Activated CD4-positive, alpha-beta T cell treated with anti-CD3 and anti-CD28 coated beads, Interleukin-2, amount 50 U/mL, for 48 hours (primary cell): ENCODE results near the gene SLC38A10.

ENCODE experiments used
- DNase-seq, 2 experiments: peaks; one replicate each; pipeline ENCODE4 v3.0.0-alpha.2; 2020

The SLC38A10 gene

DNA sequence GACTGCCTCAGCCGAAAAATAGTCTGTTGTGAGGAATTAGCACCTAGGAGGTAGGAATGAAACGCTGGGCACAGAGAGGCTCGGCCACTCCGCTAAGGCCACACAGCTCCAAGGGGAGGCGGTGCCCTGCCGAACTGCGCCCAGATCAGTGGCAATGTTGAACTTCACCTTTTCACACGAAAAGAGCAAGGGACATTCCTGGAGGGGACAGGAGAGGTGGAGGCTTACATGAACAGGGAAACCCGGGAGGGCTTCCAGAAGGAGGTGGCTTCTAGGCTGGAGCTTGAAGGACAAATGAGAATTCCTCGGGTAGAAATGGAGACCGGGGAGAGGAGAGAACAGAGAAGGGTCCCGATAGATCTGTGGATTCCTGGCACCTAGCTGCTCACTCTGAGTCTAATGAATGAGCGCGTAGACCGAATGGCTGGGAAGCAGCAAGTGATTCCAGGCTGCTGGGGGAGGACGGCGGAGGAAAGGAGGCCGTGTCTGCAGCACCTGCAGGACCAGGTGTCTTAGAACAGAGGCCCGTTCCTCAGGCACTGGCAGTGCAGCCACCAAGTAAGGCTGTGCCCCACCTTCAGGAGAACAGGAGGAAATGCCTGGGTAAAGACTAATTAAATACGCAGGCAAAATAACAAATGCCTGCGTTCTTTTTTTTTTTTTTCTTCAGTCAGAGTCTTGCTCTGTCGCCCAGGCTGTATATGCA is 722 bp upstream of the SLC38A10 start:
- peak; percentile 40 to 52 for DNase-seq

DNA sequence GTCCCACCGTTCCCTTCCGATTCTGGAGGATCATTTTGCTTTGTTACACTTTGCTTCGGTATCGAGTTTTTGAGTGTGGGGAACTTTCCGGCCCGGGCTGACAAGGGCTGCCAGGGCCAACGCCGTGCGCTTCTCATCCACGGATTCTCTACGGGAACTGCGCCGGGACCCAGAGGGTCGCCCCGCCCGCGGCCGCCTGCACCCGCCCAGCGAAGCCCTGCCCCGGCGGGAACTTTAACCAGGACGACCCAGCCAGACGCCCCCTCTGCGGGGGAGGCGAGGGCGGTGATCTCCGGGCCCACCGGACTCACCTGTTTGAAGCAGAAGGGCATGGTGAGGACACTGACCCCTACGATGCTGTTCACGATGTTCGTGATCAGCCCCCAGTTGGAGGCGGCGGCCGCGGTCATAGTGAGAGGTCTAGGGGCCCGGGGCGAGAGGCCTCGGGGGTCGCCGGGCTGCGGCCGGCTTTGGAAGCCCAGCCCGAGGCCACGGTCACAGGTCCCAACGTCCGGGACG is 536 bp downstream of the SLC38A10 start:
- DNase-seq: peak; percentile 19 to 32

DNA sequence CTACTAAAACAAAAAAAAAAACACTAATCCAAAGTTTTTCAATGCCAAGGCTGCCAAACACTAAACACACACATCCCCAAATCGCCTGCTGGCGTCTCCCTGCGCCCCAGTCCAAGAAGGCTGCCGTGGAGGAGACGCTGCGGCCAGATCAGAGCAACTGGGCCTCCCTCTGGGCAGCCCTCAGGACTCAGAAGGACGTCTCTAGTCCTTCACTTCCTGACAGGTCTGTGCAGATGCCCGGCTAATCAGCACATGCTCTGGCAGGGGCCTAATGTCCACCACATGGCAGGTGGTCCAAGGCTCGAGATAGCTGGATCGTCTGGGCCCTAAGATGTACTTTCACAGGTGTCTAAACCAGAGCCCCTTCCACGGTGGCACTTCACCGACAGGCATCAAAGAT is 2.7 kb downstream of the SLC38A10 start:
- DNase-seq: no peak

DNA sequence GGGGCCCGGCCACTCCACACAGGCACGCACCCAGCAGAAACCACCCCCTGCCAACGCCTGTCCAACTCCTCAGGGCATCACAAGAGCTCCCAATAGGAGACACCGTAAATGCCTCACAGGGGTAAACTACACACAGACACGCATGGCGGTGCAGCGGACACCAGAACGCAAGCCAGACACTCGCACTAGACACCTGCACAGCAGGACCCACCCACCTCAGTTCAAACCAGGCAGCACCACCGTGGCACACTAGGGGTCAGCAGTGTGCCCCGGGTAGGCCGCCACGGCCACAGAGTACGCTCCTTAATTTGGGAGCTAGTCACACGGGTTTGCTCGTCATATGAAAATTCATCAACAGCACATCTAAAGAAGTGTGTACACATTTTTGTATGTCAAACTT is 3.4 kb downstream of the SLC38A10 start:
- DNase-seq: peak; percentile 77 to 82

DNA sequence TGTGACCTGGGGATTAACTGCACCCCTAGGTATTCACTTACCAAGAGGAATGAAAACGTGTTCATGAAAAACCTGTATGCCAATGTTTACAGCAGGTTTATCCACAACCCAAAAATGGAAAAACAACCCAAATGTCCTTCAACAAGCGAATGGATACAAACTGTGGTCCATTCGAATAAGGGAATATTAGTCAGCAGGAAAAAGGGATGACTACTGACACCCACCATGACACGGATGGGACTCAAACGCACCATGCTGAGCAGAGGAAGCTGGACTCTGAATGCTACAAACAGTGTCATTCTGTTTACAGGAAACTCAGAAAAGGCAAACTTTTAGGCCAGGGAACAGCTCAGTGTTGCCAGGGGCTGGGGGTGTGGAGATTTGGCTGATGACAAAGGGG is 4.9 kb downstream of the SLC38A10 start:
- no peak for DNase-seq

DNA sequence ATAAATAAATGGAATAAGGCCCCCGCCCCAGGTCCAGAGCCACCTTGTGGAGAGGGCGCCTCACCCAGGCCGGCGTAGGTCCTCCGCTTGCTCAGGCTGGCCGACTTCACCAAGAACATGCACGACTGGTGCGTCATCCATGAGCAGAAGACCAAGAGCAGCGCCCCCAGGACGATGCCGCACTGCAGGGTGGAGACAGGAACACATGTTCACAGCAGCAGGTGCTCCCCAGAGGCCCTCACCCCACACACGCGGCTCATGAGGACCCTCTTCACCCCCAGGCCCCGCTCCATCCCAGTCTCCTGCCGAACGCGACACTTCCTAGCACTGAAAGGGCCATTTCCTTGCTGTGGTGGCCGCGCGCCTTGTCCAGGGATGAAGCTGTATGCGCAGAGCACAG is 5.5 kb downstream of the SLC38A10 start:
- DNase-seq: no peak

DNA sequence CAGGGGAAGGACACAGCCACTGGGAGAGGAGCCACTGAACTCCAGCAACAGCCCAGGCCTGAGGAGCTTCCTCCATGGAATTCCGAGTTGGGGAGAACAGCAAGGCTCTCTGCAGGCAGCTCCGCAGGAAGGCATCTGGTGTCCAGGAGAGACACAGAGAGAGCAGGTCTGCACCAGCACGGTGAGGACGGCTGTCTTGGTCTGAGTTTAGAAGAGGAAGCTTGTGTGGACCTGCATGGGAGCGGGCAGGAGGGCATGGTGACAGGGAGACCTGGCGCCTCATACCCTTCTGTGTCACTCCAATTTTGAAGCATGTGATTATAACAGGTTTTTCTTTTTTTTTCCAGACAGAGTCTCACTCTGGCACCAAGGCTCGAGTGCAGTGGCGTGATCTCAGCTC is 6.4 kb downstream of the SLC38A10 start:
- no peak for DNase-seq

DNA sequence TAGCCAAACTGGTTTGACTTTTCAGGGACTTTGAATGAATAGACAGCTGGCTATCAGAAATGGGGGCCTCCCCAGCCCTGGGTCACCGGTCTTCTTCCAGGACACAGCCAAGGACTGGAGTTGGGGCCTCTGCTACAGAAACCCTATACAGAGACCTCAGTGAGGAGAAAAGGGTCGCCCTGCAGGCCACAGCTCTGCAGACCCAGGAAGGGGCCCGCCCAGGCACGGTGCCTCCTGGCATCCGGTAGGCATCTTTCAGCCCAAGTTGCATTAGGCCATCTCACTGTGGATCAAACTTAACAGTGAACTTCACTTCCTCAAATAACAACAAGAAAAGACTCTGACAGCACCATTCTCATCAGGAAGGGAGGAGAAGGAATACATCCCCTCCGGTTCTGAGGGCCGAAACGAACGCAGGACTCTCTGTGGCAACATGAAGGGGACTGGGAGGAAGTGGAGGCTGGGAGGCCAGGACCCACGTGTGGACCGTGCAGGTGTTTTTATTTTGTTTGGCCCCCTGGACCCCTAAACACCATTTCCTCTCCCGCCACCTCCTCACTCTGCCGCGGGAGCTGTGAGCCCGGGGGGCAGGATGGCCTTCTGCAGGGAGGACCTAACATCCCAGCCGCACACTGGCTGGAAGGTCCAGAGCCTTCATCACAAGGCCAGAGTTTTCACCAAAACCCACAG is 7.2 kb downstream of the SLC38A10 start:
- no peak for DNase-seq

DNA sequence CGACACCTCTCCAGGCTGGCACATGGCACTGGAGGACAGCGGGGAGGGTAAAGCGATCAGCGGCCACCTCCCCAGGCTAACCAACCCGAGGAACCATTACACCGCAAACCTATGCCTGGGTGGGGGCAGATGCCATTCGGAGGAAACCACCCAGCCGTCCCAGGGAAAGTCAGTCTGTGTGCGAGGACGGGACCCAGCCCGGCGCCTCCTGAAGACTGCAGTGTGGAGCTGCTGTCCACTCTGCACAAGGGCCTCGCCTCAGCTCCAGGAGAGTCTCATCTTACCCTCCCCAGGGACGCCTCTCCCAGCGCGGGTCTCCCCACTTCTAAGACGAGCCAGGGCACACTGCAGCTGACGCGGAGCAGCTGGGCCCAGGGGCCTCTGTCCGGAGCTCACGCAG is 8.0 kb downstream of the SLC38A10 start:
- no peak for DNase-seq

DNA sequence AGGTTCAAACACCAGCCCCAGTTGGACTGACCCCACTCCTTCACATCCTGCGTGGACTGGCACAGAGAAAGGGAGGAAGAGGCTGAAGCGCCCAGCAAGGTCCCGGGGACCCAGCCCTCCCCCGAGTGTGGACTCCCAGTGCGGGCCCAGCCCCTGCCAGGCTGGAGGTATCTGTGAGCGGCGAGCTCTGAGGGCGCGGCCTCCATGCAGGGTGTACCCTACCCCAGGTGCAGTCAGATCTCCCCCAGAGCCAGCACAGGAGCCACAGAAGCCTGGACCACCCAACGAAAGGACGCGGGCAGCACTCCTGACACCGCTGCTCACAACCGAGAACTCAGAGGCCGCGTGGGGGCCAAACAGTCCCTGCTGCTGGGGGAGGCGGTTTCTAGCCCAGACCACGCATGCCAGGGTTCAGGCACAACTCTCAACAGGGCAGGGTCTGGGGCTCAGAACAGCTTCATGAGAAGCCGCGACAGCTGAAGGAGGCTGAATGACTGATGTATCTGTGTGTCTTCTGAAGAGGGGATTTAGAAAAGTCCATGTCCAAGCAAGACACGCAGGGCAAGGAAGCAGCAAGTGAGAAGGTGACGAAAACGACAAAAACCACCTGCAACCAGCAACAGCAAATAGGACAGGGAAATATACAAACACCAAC is 8.5 kb downstream of the SLC38A10 start:
- DNase-seq: no peak

DNA sequence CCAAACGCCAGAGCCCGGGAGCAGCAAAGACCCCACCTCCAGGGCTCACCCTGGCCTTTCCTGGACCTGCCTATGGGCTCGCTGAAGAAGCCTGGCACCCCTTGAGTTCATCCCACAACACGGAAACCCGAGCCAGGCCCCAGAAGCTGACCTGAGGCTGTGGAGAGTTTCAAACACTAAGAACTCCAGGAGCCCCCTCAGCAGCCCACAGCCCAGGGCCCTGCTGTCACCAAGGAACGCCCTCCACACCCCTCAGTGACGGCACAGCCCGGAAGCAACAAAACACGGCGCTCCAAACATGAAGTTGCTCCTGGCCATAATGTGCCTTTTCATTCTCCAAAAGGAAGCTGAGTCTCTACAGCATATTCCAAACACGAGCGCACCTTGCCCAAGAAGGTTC is 9.2 kb downstream of the SLC38A10 start:
- DNase-seq: no peak

DNA sequence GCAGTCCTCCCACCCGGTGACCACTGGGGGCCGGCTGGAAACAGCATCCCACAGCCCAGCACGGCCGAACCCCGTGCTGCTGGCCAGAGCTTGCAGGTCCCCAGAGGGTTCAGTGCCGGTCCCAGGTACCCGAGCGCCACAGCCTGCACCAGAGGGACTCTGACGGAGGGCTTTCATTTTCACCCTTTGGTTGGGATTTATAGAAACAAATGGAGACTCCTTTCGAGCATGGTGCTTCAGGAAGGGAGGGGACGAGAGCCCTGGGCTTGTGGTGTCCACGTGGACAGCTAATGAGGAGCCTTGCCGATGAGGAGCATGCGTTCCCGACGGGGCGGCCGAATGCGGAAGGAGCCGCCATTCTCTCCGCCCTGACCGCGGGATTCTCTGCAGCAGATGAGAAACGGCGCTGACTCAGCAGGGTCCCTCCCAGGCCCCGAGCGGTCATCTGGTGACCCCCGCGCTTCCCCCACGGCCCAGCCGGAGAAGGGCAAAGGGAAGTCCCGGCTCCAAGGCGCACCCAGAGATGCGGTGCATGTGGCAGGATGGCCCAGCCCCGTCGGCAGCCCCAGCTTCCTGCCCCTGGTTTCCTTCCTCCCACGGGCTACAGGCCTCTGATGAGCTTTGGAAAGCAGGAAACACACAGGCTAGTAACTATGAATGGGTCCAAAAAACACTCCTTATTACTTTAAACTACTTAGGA is 9.8 kb downstream of the SLC38A10 start:
- peak; percentile 73 to 79 for DNase-seq

DNA sequence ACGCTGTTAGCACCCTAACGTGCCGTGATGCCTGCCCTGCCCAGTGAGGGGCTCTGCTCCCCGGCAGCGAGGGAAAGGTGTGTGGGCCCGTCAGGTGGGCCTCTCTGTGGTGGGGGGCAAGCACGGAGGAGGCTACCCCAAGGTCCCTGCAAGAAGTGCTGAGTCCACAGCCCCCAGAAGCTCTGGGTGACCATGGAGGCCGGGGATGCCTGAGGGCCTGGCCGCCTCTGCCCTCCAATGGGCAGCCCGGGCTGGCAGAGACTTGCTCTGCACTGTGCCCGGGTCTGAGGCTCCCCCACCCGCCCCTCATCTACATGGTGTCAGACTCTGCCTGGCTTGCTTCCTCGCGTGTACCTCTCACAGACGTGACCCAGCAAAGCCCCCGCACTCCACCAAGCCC is 12.2 kb downstream of the SLC38A10 start:
- DNase-seq: no peak

DNA sequence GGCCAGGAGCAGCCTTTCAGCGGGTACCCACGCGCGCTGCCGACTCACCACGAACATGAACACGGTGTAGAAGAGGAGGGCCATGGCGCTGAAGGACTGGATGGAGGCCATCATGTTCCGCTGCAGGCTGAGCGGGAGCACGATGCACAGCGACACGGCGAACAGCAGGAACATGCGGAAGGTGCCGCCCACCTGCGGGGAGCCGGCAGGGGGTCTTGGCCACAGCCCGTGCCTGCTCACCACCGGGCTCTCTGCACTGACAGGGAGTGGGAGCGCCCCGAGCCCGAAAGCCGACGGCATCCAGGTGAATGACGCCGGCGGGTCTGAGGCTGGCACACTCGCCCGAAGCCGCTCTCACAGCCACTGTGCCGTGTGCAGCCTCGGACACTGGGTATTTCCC is 13.0 kb downstream of the SLC38A10 start:
- no peak for DNase-seq

DNA sequence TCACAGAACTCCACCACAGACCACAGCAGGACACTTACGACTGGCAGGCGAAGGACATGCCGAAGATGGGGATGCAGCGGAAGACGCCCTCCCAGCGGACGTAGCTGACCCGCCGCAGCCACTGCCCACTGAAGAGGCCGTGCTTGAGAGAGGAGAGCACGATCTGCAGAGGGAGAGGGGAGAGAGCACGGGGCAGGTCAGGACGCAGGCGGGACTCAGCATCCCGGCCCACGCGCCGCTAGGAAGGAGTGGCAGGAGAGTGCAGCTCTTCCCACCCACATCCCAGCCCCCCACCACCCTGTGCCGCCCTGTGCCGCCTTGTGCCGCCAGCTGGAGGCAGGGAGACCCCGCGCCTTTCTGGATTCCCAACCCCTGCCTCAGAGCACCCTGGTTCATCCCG is 14.5 kb downstream of the SLC38A10 start:
- no peak for DNase-seq

DNA sequence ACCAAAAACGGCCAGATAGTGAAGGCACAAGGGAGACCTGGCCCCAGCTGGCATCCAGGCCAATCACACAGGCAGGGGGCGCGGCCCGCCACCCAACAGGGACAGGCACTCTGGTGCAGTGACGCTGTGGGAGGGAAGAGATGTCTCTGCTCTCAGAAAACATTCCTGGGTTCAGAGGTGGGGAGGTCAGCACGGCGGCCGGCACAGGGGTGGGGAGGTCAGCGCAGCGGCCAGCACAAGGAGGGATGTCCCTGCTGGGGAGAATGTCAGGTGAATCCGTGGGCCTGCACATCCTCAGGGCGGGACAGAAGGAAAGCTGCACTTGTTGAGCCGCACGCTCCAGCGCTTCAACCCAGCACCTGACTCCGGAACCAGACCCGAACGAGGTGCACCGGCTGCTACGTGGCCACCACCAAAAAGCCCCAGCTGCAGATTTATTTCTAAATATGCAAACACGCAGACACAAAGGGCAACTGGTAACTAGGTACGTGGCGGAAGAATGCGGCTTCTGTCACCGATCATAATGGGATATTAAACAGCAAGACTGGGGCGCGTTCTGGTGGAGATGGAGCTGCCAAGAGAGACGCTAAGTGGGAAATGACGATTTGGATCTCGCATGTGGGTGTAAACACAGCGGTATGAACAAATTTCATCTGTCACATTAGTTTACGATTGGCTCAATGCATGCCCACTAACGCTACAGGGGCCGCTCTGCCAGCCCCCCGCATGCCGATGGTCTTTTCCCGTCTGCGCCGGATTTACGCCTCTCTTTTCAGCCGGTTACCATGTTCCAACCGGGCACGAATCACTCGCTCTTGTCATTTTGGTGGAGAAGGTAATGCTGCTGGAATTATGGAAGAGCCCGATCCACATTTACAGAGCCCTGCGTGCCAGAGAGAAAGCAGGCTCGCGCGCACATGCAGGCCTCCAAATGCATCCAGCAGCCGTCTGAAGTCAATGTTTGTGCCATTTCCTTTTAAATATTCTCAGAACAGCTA is 15.5 kb downstream of the SLC38A10 start:
- no peak for DNase-seq

DNA sequence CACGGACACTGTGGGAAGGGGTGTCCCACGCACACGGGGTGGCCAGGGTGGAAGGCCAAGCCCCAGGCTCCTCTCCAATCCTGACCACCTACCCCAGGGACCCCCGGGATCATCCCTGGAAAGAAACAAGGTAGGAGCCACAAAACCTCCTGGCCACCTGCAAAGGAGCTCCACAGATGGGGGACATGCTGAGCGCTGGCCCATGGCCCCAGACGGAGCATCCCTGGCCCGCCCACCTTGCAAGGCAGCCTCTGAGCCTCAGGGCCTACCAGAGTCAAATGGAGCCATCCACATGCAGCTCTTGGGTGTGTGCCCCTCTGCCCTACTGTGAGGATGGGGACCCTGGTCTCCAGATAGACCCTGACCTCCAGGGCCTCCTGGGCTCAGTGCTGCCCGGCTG is 16.3 kb downstream of the SLC38A10 start:
- DNase-seq: no peak

DNA sequence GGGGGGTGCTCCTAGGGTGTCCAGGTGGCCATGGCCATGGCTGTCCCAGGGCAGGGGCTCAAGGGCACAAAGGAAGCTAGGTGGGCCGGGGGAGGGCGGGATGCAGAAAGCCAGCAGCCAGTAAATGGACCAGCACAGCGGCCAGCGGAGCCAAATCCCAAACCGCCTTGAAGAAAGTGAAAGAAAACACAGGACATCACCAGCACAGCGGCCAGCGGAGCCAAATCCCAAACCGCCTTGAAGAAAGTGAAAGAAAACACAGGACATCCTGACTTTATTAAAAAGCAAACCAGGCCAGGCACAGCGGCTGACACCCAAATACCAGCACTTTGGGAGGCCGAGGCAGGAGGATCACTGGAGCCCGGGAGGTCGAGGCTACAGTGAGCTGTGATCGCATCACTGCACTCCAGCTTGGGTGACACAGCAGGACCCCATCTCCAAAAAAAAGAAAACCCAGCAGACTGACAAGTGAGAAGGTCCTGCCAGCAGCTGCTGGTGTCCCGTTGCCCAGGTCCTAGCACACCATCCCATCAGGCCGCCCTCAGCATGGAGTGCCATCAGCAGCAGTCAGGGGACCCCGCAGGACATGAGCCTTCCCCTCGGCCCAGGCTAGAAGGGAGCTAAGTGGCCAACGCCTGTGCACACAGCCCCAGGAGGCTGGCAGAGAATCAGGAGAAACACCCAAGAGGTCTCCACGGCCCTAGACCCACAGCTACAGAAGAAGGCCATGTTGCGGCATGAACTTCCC is 17.0 kb downstream of the SLC38A10 start:
- DNase-seq: no peak

DNA sequence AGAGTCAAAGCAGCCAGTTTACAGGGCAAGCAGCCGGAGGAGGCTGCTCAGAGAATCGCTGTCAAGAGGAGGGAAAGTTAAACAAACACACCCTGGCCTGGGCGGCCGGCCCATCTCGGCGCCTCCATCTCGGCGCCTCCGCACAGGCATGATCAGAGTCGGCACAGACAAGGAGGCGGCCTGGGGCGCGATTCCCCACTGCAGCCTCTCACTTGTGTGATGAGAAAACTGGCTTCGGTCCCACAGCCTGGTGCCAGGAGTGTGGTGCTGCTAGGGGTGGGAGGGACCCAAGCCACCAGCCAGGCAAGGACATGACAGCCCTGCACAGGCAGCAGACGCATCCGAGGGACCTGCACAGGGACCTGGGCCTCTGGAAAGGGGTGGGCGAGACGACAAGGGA is 17.7 kb downstream of the SLC38A10 start:
- DNase-seq: no peak

DNA sequence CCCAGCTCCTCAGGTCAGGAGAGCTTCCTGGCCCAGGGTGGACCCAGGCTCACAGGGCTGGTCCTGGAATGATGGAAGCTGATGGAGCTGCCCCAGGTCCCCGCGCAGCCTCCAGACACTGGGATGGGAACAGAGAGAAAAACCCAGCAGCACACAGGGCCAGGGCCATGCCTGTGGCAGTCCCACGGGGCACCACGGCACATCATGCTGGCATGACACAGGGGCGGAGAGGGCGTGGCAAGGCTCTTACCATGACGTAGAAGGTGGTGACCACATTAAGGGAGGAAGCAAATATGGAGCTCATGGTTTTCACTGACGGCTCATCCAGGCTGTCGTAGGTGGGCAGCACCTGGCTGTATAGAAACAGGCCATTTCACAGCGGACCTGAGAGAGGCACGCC is 18.3 kb downstream of the SLC38A10 start:
- DNase-seq: no peak

DNA sequence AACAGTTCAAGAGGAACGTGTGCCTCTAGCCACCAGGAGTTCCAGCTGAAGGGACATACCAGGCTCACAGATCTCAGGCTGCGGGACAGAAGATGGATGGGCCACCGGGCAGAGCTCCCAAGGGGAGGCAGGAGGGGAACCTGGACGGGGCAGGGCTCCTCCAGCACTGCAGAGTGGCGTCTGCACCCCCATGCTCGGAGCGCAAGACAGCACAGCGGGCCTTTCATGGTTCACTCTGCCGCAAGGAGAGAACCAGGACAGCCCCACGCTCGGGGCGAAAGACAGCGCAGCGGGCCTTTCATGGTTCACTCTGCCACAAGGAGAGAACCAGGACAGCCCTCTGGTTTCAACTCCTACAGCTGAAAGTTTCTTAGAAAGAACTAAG is 20.6 kb downstream of the SLC38A10 start:
- no peak for DNase-seq
